HS-27A (cell line): Measurements from ENCODE around the gene PRKAR1B.
"Not testable (repeated sequence)": the region's sequence is repeated elsewhere in the genome, so short reads cannot be mapped to it uniquely, and the experiment has no call there.

ENCODE experiments used
- DNase-seq: peaks from one replicate; pipeline ENCODE4 v3.0.0-alpha.2; 2012; ENCODE audit warnings: low read depth, missing footprints

The PRKAR1B gene

DNA sequence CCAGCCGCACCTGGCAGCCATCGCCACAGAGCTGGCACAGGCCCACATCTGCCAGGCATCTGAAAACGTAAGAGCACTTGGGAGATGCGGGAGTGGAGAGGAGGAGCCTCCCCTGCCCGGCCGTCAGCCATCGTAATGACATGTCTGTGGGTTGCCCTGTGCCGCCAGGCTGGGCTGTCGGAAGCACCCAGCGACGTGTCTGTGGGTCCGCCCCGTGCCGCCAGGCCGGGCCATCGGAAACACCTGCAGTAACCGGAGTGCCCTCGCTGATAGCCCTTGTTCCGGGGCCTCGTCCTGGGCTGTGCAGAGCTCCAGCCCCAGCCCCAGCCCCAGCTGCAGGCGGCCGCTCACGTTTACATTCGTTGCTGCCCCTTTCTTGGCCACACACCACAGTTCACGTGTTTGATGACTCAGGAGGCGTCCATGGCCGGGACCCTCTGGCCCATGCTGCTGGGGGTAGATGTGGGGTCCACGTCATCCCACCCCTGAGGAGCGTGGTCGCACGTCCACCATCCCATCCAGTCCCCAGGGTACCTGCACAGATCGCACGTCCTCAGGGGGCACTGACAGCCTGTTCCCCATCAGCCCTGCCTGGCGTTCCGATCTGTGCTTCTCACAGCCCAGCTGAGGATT, 30.0 kb upstream of the PRKAR1B start:
- DNase-seq, result no peak

DNA sequence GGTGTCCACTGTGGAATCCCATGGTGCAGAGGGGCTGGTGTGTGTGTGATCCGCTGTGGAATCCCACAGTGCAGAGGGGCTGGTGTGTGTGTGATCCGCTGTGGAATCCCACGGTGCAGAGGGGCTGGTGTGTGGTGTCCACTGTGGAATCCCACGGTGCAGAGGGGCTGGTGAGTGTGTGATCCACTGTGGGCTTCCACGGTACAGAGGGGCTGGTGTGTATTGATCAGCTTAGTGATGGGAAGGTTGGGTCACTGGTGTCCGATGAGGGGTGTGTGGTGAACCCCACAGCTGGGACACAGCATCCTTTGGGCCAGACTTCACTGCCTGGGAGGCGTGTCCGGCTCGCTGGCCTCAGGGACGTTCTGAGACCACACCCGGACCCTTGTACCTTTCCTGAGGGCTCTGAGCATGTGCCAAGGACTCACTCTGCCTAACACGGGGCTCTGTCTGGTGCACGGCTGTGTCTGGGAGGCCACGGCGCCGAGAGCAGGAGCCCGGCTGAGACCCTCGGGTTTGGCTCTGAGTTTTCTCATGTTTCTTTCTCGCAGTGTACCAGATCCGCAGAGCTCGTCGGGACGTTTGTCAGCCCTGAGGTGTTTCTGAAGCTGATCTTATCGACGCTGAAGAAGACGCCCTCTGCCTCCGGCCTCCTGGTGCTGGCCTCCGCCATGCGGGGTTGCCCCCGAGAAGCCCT, 29.3 kb upstream of the PRKAR1B start:
- DNase-seq, result no peak

DNA sequence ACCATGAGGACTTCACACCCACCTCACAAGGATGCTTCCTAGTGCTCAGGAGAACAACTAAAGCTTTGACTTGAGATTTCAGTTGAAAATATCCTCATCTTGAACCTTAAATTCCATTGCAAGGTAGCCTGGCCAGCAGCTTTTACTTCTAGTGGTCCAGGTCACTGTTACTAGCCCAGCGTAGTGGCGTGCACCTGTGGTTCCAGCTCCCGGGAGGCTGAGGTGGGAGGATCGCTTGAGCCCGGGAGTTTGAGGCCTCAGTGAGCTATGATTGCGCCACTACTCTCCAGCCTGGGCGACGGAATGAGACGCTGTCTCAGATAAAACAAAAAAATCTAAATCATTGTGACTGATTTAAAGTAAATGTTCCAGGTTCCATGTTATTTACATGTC, 28.3 kb upstream of the PRKAR1B start:
- DNase-seq, result no peak

DNA sequence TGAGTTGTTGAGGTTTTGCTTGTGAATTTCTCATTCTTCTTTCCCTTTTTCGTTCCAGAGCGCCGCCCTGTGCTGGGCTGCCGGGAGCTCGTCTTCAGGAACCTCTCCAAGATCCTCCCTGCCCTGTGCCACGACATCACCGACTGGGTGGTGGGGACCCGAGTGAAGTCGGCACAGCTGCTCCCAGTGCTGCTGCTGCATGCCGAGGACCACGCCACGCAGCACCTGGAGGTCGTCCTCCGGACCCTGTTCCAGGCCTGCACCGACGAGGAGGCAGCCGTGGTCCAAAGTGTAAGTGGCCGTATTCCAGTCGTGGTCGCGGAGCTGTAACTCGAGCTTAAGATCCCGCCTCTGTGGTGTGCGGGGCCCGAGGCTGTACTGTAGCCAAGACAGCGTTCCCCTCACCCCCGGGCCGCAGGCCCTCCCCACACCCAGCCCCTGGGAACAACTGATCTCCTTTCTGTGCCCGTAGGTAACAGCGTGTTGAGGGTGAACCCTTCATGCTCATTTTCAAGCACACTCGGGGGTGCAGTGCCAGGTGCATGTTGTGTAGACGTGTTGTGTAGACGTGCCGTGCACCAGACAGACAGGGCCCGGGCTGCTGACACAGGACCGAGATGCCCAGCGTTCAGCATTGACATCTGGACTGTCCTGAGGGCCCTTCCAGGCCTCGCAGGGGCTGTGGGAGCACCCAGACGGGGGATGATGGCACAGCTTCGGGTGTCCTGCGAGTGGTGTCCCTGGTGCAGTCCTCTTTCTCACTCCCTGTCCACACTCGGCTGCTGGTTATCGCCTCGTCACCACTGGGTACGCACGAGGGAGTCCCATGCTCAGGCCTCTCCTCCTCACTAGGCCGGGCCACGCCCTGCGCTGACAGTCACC, 27.7 kb upstream of the PRKAR1B start:
- no peak for DNase-seq

DNA sequence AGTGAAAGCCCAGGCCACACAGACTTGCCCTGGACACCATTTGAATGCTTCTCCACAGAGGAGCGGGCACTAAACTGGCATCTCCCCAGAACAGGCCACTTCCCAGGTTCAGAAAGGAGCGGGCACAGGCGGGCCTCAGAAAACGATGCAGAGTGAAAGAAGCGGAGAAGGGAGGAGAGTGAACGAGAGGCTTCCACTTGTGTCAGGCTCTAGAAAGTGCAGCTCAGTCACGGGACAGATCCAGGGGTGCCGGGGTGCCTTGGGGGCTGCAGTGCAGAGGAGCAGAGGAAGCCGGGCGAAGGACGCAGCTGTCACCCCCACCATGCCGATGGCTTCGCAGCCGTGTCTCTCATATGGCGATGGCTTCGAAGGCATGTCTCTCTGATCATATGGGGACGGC, 26.1 kb upstream of the PRKAR1B start:
- no peak for DNase-seq

DNA sequence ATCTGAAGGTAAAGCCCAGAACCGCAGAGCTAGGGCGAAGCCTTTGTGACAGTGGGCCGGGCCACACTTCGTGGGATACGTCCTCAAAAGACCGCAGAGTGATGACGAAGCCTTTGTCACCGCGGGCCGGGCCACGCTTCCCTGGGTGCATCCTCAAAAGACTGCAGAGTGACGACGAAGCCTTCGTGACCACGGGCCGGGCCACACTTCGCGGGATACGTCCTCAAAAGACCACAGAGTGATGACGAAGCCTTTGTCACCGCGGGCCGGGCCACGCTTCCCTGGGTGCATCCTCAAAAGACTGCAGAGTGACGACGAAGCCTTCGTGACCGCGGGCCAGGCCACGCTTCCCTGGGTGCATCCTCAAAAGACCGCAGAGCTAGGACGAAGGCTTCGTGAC, 25.2 kb upstream of the PRKAR1B start:
- not testable (repeated sequence) for DNase-seq

DNA sequence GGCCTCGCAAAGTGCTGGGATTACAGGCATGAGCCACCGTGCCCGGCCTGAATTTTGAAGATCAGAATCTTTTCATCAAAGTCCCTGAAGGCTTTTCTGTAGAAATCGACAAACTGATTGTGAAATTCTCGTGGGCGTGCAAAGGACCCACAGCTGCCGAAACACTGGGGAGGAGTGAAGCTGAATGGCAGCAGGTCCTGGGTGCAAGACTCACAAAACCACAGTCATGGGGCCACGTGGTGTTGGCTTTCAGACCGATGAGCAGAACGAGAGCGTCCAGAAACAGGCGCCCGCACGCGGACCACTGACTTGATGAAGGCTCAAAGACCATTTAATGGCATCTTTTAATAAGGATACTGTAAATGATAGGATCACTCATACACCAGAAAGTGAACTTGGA, 24.7 kb upstream of the PRKAR1B start:
- no peak for DNase-seq

DNA sequence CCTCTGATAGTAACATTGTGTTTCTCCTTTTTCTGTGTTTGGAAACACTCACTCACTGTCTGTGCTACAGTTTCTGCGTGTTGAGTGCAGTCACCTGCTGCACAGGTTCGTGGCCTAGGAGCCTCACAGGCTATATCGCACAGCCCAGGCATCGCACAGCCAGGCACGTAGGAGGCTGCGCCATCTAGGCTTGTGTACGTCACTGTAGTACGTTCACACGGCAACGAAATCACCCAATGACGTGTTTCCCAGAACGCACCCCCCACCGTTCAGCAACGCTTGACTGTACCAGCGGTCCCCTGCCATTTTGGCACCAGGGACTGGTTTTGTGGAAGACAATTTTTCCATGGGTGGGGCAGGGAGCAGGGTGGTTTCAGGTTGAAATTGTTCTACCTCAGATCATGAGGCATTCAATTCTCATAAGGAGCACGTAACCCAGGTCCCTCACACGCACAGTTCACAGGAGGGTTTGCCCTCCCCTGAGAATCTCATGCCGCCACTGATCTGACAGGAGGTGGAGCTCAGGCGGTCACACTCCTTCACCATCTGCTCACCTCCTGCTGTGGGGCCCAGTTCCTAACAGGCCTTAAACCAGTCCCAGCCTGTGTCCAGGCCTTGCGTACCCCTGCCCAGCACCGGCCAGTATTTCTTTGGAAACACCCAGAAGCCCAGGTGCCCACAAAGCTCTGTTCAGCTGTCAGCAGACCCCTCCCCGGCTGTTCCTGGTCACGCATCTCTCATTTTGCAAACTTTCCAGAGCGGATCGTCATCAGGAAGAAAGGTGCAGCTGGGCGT, 23.2 kb upstream of the PRKAR1B start:
- DNase-seq, result no peak

DNA sequence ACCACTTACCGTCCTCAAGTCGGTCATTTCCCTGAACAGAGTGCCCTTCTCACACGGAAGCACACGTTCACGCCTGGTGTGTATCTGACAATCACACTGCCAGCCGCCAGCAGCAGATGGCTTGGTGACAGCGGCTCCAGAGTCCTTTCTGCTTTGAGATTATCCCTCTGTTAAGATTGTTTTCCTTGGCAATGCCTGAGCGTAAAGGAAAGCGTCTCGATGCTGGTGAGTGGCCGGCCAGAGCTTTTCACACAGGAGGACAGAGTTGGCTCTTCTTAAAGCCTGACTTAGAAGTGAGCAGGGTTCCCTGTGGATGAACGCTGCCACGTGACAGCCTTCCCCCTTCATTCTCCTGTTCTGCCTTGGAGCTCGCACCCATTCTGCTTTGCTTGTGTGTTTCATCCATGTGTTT, 22.1 kb upstream of the PRKAR1B start:
- no peak for DNase-seq

DNA sequence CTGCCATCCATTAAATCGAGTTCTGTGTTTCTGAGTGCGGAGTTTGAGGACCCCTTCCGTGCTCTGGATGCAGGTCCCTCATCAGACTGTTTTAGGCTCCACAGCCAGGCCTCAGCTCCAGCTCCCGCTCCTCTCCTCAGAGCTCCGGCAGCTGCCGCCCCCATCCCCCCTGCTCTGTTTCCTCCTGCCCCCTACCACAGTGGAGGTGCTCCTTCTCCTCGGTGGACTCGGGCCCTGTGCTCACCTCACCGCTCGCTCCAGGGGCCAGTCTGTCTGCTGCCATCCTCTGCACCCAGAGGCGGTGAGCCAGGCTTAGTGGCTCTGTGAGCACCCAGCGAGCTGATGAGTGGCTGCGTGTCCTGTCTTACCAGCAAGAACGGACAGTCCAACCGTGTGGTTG, 21.4 kb upstream of the PRKAR1B start:
- no peak for DNase-seq

DNA sequence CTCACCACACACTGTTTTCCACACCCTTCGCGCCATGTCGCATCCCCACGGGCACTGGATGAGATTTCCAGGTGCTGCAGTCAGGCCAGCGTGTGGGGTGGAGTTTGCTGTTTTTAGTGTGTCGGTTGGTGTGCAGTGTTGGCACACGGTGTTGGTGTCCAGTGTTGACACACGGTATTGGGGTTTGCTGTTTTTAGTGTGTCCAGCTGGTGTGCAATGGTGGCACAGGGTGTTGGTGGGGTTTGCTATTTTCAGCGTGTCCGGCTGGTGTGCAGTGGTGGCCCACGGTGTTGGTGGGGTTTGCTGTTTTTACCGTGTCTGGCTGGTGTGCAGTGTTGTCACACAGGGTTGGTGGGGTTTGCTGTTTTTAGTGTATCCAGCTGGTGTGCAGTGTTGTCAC, 20.1 kb upstream of the PRKAR1B start:
- DNase-seq, result no peak

DNA sequence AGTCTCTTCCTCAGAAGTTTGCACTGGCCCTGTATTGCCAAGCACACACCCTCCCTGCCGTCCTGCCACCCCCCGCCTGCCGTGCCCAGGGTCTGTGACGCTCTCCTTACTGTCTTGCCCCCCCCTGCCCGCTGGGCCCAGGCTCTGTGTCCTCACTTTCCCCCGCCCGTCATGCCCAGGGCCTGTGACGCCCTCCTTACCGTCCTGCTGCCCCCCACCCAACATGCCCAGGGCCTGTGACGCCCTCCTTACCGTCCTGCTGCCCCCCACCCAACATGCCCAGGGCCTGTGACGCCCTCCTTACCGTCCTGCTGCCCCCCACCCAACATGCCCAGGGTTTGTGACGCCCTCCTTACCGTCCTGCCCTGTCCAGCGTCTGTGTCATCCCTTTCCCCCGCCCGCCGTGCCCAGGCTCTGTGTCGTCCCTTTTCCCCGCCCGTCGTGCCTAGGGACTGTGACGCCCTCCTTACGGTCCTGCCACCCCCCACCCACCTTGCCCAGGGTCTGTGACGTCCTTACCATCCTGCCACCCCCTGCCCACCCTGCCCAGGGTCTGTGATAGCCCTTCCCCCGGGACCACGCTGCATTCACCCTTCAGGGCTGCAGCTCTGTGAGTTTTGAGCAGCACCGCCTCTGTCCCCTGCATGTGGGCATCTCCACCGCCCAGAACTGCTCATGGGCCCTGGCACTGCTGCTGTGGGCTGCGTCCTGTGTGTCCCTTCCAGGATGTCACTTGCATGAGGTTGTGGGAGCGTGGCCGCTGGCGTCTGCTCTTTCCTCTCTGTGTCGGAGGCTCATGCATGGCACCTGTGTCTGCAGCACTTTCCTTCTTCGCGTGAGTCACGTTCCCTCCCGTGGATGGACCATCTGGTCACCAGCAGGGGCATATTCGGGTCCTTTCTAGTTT, 19.3 kb upstream of the PRKAR1B start:
- no peak for DNase-seq

DNA sequence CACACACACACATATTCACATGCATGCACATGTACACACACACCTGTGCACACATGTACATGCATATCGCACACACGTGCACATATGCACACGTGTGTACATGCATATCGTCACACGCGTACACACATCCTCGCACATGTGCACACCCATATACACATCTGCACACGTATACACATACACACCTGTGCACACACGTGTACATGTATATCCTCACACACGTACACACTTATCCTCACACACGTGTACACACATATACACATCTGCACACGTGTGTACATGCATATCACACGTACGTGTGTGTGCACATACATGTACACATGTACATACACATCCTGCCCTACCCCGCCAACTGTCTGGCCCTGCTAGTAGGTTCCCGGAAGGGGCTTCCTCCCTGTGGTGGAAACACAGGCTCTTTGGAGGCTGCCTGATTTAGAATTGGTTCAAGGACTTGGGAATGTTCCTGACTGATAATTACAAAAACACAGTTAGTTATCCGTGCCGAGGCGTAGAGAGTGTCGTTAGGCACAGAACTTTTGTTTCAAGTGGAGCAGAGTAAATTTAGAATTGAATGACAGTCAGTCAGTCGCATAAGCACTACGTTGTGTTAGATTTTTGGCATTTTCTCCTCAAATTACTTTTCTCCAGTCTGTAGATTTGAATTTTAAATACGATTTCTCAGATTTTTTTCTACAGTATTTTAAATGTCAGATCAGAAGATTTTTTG, 18.5 kb upstream of the PRKAR1B start:
- no peak for DNase-seq

DNA sequence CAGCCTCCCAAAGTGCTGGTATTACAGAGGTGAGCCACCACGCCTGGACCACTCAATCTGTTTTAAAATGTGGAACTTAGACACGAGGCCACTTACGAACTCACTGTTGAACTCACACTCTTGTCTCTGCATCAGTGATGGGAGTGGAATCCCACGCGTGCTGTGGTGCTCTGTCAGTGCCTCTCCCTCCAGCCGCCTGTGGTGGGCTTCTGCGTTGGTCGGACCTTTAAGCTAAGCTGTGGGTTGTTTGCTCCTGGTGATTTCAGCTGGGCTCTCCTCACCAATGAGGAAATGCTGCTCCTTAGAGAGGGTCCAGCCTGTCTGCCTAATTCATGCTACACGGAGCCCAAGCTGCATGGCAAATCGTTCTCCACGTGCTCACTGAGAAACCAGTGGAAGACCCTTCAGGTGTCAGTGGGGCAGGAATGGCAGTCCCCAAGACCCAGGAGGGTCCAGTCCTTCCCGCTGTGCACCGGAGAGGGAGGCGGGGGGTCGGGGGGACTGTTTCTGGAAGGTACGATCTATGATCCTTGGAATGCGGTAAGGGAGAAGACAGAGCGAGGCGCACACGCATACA, 17.9 kb upstream of the PRKAR1B start:
- no peak for DNase-seq

DNA sequence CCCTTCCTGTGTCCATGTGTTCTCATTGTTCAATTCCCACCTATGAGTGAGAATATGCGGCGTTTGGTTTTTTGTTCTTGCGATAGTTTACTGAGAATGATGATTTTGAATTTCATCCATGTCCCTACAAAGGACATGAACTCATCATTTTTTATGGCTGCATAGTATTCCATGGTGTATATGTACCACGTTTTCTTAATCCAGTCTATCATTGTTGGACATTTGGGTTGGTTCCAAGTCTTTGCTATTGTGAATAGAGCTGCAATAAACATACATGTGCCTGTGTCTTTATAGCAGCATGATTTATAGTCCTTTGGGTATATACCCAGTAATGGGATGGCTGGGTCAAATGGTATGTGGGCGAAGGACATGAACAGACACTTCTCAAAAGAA, 17.0 kb upstream of the PRKAR1B start:
- DNase-seq, result not testable (repeated sequence)

DNA sequence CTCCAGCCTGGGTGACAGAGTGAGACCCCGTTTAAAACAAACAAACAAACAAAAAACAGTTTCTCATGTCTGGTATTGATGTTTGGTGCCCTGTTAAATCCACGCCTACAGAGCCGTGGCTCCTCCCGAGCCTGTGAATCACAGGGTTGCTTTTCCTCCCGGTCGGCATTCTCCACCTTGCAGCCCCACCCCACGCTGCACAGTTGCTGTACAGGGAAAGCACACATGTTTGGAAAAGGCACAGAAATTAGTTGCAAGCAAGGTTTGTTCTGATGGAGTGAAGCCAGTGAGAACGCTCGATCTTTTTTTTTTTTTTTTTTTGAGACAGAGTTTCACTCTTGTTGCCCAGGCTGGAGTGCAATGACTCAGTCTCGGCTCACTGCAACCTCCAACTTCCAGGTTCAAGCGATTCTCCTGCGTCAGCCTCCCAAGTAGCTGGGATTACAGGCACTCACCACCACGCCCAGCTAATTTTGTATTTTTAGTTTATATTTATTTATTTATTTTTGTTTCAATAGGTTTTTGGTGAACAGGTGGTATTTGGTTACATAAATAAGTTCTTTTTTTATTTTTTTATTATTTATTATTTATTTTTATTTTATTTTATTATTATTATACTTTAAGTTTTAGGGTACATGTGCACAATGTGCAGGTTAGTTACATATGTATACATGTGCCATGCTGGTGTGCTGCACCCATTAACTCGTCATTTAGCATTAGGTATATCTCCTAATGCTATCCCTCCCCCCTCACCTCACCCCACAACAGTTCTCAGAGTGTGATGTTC, 16.5 kb upstream of the PRKAR1B start:
- not testable (repeated sequence) for DNase-seq

DNA sequence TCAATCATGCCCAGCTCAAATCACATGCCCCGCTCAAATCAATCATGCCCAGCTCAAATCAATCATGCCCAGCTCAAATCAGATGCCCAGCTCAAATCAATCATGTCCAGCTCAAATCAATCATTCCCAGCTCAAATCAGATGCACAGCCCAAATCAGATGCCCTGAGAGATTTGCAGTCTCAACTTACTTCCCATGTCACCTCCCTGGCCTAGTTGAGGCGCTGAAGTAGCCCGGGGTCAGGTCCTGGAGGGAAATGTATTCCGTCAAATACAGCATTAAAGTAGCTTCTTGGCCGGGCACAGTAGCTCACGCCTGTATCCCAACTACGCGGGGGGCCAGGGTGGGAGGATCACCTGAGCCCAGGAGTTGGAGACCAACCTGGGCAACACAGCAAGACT, 15.7 kb upstream of the PRKAR1B start:
- DNase-seq, result no peak

DNA sequence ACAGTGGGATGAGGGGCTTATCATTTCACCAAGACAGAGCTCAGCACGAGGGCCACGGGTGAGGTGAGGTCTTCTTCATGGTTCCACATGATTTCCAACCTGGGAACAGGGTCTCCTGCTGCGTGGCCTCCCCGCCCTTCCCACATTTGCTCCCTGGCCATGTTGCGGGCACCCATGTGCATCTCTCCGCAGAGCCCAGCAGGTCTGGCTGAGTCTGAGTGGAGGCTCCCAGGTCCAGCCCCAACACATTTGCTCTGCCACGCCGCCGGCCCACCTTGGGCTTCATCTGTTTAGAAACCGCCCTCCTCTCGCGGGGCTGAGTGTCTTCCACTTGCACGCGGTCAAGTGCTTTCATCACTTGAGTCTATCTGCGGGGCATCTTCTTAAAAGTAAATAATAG, 14.8 kb upstream of the PRKAR1B start:
- DNase-seq, result no peak

DNA sequence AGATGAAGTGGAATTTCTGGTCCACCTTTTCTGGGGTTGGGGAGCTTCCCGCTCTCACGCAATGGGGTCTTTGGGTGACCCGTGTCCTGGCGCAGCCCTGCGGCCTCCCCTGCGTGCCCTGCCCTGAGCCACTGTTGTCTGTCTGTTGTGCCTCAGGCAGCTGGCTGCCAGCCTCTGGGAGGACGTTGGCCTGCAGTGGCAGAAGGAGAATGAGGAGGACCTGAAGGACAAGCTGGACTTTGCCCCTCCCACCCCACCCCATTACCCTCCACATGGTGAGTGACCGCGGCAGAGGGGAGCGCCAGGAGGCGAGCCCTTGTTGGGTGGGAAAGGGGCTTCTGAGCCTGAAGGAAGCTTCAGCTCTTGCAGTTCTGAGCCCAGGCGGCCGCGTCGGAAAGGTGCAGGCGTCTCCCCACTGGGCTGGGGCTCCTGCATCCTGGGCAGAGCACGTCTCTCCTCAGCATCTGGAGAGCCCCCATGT, 14.2 kb upstream of the PRKAR1B start:
- no peak for DNase-seq
